Activated CD8-positive, alpha-beta memory T cell treated with anti-CD3 and anti-CD28 coated beads for 4 hours (primary cell): Measurements from ENCODE around the gene PTPRT.

Experiments
- DNase-seq, 2 donors: peaks; one replicate each; pipeline ENCODE4 v3.0.0-alpha.2; 2020; ENCODE audit warnings: low read depth in 2 of 2

The PTPRT gene

GRCh38 chr20:42191140-42191860 lies 998.4 kb downstream of the PTPRT start:
- no peak for DNase-seq

GRCh38 chr20:42190084-42190483 lies 999.6 kb downstream of the PTPRT start:
- no peak for DNase-seq

GRCh38 chr20:42186337-42186736 lies 1003.4 kb downstream of the PTPRT start:
- DNase-seq: no peak

GRCh38 chr20:42183147-42183546 lies 1006.6 kb downstream of the PTPRT start:
- no peak for DNase-seq

GRCh38 chr20:42181064-42181463 lies 1008.6 kb downstream of the PTPRT start:
- no peak for DNase-seq

- no peak for DNase-seq
Observed at GRCh38 chr20:42179768-42180167, 1009.9 kb downstream of the PTPRT start.

- no peak for DNase-seq
Observed at GRCh38 chr20:42173440-42173839, 1016.3 kb downstream of the PTPRT start.

- no peak for DNase-seq
Observed at GRCh38 chr20:42164121-42164890, 1025.4 kb downstream of the PTPRT start.

GRCh38 chr20:42161228-42161829 lies 1028.4 kb downstream of the PTPRT start:
- no peak for DNase-seq

GRCh38 chr20:42159808-42160207 lies 1029.9 kb downstream of the PTPRT start:
- no peak for DNase-seq

- DNase-seq: no peak
Observed at GRCh38 chr20:42158272-42158671, 1031.4 kb downstream of the PTPRT start.

GRCh38 chr20:42155586-42155985 lies 1034.1 kb downstream of the PTPRT start:
- DNase-seq: no peak

- DNase-seq: no peak
Observed at GRCh38 chr20:42152575-42152974, 1037.1 kb downstream of the PTPRT start.

- no peak for DNase-seq
Observed at GRCh38 chr20:42150230-42150629, 1039.5 kb downstream of the PTPRT start.

GRCh38 chr20:42138729-42139128 lies 1051.0 kb downstream of the PTPRT start:
- no peak for DNase-seq

- no peak for DNase-seq
Observed at GRCh38 chr20:42134265-42135098, 1055.2 kb downstream of the PTPRT start.

- no peak for DNase-seq
Observed at GRCh38 chr20:42130810-42131596, 1058.7 kb downstream of the PTPRT start.

GRCh38 chr20:42125426-42125825 lies 1064.3 kb downstream of the PTPRT start:
- DNase-seq: no peak

GRCh38 chr20:42123981-42124473 lies 1065.7 kb downstream of the PTPRT start:
- DNase-seq: no peak

- DNase-seq: no peak
Observed at GRCh38 chr20:42118409-42119125, 1071.1 kb downstream of the PTPRT start.
